Lung (tissue), 12 donors: ENCODE measurements around the gene HEMK1. TPM values are rescaled to one million over a fixed set of nuclear protein-coding genes. Genes with fewer than 3 reads are reported as not detected.

ENCODE experiments used
- ATAC-seq: fragments of 200-7000 bp; cut with Tn5 transposase; one replicate; pipeline ENCODE4 v1.9.1; 2020; ENCODE audit warnings: moderate number of reproducible peaks; ENCODE audit not compliant: insufficient read depth, low FRiP score
- DNase-seq, 3 donors: peaks; one replicate each; pipeline ENCODE4 v3.0.0-alpha.2; 2013 to 2017
- H3K27ac ChIP-seq, 2 donors: one replicate each; pipeline ENCODE4 v1.5.1; 2013; ENCODE audit warnings: mild to moderate bottlenecking in 2 of 2, moderate library complexity in 2 of 2, control low read depth in 1 of 2, inconsistent platforms in 1 of 2, low read depth in 1 of 2, low read length in 1 of 2
- H3K27me3 ChIP-seq, 3 donors: one replicate each; pipeline ENCODE4 v1.5.1; 2013; ENCODE audit warnings: low read length in 2 of 3; ENCODE audit not compliant: control insufficient read depth in 3 of 3, insufficient read depth in 3 of 3
- H3K36me3 ChIP-seq, 4 donors: one replicate each; pipeline ENCODE4 v1.5.1; 2013; ENCODE audit warnings: low read length in 4 of 4, mild to moderate bottlenecking in 1 of 4, moderate library complexity in 1 of 4; ENCODE audit not compliant: control insufficient read depth in 4 of 4, insufficient read depth in 4 of 4
- H3K4me1 ChIP-seq, 5 donors: one replicate each; pipeline ENCODE4 v1.5.1; 2013; ENCODE audit warnings: low read length in 5 of 5, mild to moderate bottlenecking in 2 of 5, moderate library complexity in 1 of 5; ENCODE audit not compliant: control insufficient read depth in 5 of 5, insufficient read depth in 5 of 5
- H3K4me3 ChIP-seq: one replicate; pipeline ENCODE4 v1.5.1; 2013; ENCODE audit warnings: mild to moderate bottlenecking, control low read depth, moderate library complexity
- H3K9ac ChIP-seq, 2 donors: one replicate each; pipeline ENCODE4 v1.5.1; 2013; ENCODE audit warnings: low read length in 2 of 2, control low read depth in 1 of 2; ENCODE audit not compliant: insufficient read depth in 1 of 2
- H3K9me3 ChIP-seq, 4 donors: one replicate each; pipeline ENCODE4 v1.5.1; 2013; ENCODE audit warnings: low read length in 3 of 4, mild to moderate bottlenecking in 1 of 4, moderate library complexity in 1 of 4; ENCODE audit not compliant: control insufficient read depth in 4 of 4, insufficient read depth in 3 of 4
- CTCF ChIP-seq: IDR thresholded peaks from 2 replicates; pipeline ENCODE4 v1.5.1; 2012; ENCODE audit warnings: mild to moderate bottlenecking; ENCODE audit errors: control extremely low read depth, extremely low read depth
- WGBS, 2 donors: extraction: QIAGEN DNeasy Blood & Tissue Kit; methylation state at CpG; one replicate each; pipeline ENCODE4 v1.1.7; 2013; 5-methylcytosine and 5-hydroxymethylcytosine counted together
- polyA plus RNA-seq, 2 donors: library from polyadenylated mRNA; stranded (reverse); fragments of 200-250 nt; gene quantifications; one replicate each; pipeline ENCODE4 v1.2.1, GENCODE V29; 2013
- total RNA-seq, 2 donors: library from RNA; depleted of rRNA in 1 of 2; stranded (reverse); fragments of >200 nt in 1 of 2; gene quantifications; one replicate each; pipeline ENCODE4 v1.2.1, GENCODE V29; 2014 to 2021
- donor health status: control.
- donor health status: control.
- donor health status: Bipolar disorder and iron deficiency.
- donor health status: healthy.
- donor health status: DM: yes; HTN: yes; CAD: no.

HEMK1 gene
- total and polyA plus RNA-seq, 4 donors: 16.0 to 28.0 (median 18.7) TPM

DNA sequence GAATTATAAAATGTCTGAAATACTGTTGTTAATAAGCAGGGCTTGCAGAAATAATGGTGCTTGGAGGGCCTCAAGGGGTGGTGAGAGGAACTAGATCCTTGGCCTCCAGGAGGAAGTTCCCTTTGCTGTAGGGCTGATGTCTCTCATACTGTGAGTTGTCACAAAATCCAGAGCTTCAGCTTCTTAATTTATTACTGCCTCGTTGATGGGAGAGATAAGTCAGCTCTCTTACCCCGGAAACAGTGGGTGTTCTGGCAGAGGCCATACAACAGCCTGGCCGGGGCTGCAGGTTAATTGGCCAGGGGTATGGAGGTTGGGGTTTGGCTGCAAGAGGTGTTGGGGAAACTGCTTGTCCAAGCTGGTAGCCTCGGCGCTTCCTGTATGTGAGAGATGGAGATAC, 63.1 kb downstream of the HEMK1 start:
- H3K36me3 ChIP-seq: peaks cover 0 to 4% (median 0%) of the 10 kb centered on the region in 4 donors
- no peak overlapping the region for H3K9ac ChIP-seq
- H3K4me3 ChIP-seq: no peak overlapping the region
- no peaks in the 10 kb centered on the region for H3K27me3 ChIP-seq
- peaks cover 0 to 26% (median 5%) of the 10 kb centered on the region in 5 donors for H3K4me1 ChIP-seq
- ATAC-seq (no peak), DNase-seq (no peak)
- no peak overlapping the region for H3K27ac ChIP-seq
- no peak for TF ChIP-seq CTCF
- H3K9me3 ChIP-seq: no peaks in the 10 kb centered on the region
- 14 to 43% methylated on average over 5 of the region's 5 CpGs for WGBS, 2 donors

GRCh38 chr3:50633230-50633790, 64.0 kb downstream of the HEMK1 start:
- no peak overlapping the region for H3K4me3 ChIP-seq
- no peak for DNase-seq
- H3K9me3 ChIP-seq: no peaks in the 10 kb centered on the region
- no peaks in the 10 kb centered on the region for H3K27me3 ChIP-seq
- 52 to 60% methylated on average over 5 of the region's 5 CpGs for WGBS, 2 donors
- H3K9ac ChIP-seq: no peak overlapping the region
- H3K36me3 ChIP-seq: peaks cover 0 to 4% (median 0%) of the 10 kb centered on the region in 4 donors
- peaks cover 0 to 22% (median 5%) of the 10 kb centered on the region in 5 donors for H3K4me1 ChIP-seq
- no peak for ATAC-seq
- H3K27ac ChIP-seq: no peak overlapping the region
- no peak for TF ChIP-seq CTCF

GRCh38 chr3:50635066-50635465, 65.7 kb downstream of the HEMK1 start:
- no peak overlapping the region for H3K4me3 ChIP-seq
- no peak for DNase-seq
- ATAC-seq: no peak
- H3K9me3 ChIP-seq: no peaks in the 10 kb centered on the region
- no peak for TF ChIP-seq CTCF
- H3K27ac ChIP-seq: no peak overlapping the region
- peaks cover 0 to 10% (median 5%) of the 10 kb centered on the region in 5 donors for H3K4me1 ChIP-seq
- no peak overlapping the region for H3K9ac ChIP-seq
- no peaks in the 10 kb centered on the region for H3K27me3 ChIP-seq
- peaks cover 0 to 11% (median 0%) of the 10 kb centered on the region in 4 donors for H3K36me3 ChIP-seq

- H3K36me3 ChIP-seq: peaks cover 0 to 26% (median 8%) of the 10 kb centered on the region in 4 donors
- peaks cover 0 to 8% (median 4%) of the 10 kb centered on the region in 5 donors for H3K4me1 ChIP-seq
Measured at GRCh38 chr3:50637011-50637410, 67.7 kb downstream of the HEMK1 start.

More at GRCh38 chr3:50637011-50637410, 67.7 kb downstream of the HEMK1 start:
- no peak for ATAC-seq
- H3K27ac ChIP-seq: peak overlapping the region in 1 of 2 donors; percentile 65
- 82 to 87% methylated on average over 4 of the region's 4 CpGs for WGBS, 2 donors
- H3K9ac ChIP-seq: no peak overlapping the region
- no peak overlapping the region for H3K4me3 ChIP-seq
- H3K9me3 ChIP-seq: no peaks in the 10 kb centered on the region
- DNase-seq: peak in 1 of 3 donors; percentile 36
- H3K27me3 ChIP-seq: no peaks in the 10 kb centered on the region
- no peak for TF ChIP-seq CTCF
